Measurements from ENCODE around the gene S100A4. TPM values are rescaled to one million over a fixed set of nuclear protein-coding genes. Genes with fewer than 3 reads are reported as not detected.
"Not testable (repeated sequence)": the region's sequence is repeated elsewhere in the genome, so short reads cannot be mapped to it uniquely, and the experiment has no call there.

Gene S100A4
- total RNA-seq, 1 experiment from 2014 or later = 40.4 TPM

DNA sequence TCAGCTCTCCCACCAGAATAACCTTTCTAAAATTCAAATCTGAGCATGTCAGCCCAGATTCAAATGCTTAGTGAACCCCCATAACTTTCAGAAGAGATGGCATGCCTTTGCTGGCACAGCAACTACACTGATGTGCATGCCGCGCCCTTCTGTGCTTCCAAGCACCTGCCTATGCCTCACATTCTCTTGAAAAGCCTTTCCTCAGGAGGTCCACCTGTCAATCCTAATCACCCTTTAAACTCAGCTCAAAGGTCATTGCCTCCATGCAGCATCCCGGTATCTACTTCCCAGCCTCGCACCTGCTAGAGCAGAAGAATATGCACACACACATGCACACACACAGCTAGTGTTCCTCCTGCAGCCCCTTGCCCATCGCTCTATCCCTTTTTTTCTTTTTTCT is 25.3 kb upstream of the S100A4 start:
- DNase-seq (ENCODE audit: low read depth) = no peak

DNA sequence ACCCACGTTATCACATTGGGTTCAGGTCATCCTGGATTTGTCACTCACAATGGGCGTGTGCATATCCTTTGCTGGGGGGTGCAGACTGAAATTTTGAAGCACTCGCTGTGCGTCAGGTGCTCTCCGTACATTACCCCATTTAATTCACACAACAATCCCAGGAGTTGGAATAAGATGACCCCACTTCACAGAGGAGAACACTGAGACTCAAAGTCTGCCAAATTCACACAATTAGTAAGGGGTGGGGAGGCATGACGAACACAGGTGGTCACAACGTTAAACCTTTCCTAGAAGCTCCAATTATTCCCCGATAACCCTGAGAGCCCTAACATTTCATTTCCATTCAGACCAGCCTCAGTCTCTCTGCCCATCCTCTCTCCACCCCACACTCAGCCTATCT is 23.9 kb upstream of the S100A4 start:
- in situ Hi-C loops (cut with HindIII; ENCODE audit: low pct_unique_long_range_greater_than_20kb, low sequenced_read_pairs) = no loop called here
- no peak for DNase-seq (ENCODE audit: low read depth)

More for the DNA sequence above, 25.3 kb upstream of the S100A4 start:
- in situ Hi-C loops (cut with HindIII; ENCODE audit: low pct_unique_long_range_greater_than_20kb, low sequenced_read_pairs) = no loop called here

DNA sequence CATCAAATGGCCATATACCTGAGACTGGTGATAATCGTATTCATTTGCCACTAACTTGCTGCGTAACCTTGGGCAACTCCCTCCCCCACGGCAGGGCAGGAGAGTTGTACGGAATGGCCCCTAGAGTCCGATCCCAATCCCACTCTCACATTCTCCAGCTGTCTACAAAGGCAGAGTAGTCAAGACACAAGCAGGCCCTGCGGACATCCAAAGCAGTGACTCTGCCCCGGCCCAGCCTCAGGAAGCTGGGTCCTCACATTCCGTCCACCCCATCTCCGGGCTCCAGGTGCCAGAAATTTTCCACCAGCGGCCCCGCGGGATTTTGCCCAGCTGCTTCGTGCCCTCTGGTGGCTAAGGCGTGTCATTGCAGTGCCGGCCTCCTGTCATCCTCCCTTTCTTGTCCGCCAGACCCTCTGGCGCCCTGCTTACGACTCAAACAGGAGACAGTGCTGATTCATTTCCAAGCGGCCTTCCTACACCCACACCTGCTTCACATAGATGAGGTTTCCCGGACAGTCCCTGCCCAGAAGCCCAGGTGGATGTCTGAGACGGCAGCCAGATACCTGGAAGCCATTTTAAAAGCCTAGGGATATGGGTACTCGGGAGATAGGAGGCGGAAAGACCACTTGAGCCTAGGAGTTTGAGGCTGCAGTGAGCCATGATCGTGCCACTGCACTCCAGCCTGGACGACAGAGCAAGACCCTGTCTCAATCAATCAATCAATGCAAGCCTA is 22.9 kb upstream of the S100A4 start:
- in situ Hi-C loops (cut with HindIII; ENCODE audit: low pct_unique_long_range_greater_than_20kb, low sequenced_read_pairs) = no loop called here
- peak; percentile 96 for DNase-seq (ENCODE audit: low read depth)

DNA sequence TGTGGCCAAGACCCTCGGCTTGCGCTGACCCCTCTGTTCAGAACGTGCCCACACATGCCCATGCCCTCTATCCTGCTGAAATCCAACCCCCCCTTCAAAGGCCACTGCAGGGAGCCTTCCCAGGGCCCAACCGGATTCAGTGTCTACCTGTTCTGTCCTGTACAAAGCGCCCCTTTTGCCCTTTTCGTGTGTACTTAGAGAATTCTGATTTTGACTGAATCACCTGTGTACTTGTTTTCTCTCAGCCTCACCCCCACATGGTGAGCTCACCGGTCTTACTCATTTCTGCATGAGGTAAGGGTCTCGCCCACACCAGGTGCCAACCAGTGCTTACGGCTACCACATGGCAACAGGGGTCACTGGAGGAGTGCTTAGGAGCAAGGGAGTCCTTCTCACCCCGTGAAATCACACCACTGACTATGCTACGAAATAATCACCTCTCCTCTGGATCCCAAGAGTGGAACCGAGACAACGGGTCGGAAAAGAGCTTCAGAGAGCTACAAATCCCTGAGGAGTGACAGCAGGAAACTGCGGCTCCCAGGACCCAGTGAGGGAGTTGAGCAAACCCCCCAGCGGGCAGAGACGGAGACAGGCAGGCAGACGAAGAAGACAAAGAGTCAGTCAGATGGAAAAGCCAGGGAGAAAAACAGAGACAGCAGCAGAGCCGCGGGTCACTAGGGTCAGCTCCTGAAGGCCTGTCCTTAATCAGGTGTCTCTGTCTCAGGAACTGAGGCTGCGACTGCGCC is 22.2 kb upstream of the S100A4 start:
- in situ Hi-C loops (cut with HindIII; ENCODE audit: low pct_unique_long_range_greater_than_20kb, low sequenced_read_pairs) = no loop called here
- no peak for DNase-seq (ENCODE audit: low read depth)

DNA sequence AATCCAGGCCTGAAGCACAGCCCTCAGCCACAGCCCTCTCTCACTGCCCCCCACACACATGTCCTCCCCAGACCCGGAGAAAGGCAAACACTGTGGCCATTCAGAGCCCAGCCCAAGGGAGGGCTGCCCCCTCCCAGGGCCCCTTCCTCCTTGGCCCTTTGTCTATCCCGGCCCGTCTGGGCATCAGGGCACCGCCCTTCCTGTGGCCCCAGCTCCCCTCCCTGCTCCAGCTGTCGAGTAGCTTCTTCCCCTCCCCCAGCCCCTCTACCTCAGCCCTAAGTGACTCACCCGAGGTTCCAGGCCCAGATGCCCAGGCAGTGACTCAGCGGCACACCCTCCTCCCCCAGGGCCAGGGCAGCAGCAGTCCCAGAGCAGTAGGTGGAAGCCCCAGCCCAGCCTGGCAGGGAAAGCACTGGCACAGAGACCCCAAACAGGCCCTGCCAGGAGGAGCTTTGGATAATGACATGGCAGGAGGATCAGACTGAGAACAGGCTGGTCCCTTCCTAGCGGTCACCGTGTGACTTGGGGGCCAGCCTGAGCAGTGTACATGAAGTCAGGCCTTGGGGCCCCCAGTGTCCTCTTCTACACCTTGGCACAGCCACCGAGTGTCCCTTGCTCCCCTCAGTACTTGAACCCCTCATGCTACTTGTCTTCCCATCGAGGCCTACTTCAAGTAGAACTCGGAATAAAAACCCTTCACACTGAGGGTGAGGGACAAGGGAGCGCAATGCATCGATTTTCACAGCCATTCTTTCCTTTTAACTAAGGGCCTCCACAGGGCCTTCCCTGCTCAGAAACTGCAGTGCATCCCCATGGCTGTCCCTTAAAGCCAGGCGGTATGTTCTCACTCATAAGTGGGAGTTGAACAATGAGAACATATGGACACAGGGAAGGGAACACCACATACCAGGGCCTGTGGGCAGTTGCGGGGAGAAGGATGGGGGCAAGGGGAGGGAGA is 21.1 kb upstream of the S100A4 start:
- DNase-seq (ENCODE audit: low read depth) = peak; percentile 99
- in situ Hi-C loops (cut with HindIII; ENCODE audit: low pct_unique_long_range_greater_than_20kb, low sequenced_read_pairs) = no loop called here

DNA sequence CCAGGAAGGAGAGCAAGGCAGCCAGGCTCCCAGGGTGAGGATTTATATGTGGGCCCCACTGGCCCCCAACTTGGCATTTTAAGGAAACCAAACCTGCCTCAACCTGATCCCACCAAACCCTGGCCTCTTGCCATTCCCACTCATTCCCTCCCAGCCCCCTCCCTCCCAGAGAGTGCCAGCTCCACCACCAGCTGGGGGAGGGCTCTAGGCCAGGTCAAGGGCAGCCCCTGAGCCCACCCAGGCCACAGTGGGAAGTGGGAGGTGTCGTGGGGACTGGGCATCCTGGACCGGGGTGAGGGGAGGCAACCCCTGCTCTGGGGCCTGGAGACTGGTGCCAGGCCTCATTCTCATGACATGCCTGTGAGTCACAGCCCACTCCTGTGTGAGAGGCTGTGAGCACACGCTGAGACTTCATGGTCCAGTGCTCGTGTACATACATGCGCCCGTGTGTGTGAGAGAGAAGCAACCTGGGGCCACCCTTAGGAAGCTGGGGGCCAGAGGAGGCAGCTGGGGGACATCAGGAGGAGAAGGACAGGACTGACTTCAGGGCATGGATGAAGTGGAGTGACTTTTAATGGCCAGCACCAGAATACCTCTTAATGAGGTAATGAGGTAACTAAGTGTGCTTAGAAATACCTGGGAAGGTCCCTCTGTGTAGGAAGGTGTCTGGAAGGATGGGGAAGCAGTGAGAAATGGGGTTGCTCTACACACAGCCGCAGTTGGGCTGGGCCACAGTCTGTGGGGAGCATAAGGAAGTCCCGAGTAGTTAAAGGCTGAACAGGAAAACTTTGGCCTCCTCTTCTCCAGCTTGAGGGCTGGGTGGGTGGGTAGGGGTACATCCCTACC is 20.1 kb upstream of the S100A4 start, which contains the start of gene S100A2:
TSS of gene S100A2 (minus strand) at position 316 of the 846 bp plus-strand sequence. CDS start 1,967 bp downstream, outside the sequence.
- in situ Hi-C loops (cut with HindIII; ENCODE audit: low pct_unique_long_range_greater_than_20kb, low sequenced_read_pairs) = no loop called here
- peak; percentile 93 for DNase-seq (ENCODE audit: low read depth)

DNA sequence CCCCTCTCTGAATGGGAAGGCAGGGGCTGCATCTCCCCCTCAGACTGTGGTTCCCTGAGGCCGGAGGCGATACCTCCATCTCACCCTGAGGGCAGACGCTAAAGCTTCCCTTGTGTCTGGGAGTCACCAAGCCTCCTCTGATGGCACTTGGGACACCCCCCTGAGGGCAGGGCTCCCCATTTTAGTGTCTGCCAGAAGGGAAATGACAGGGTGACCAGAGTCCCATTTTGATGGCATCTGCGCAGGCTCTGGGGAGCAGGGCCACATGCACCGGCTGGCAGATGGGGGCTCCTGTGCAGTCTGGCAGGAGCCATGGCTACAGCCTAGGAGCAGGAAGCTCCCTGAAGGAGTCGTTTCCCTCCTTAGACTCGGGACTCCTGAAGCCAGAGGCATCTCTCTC is 18.4 kb upstream of the S100A4 start:
- no peak for DNase-seq (ENCODE audit: low read depth)
- in situ Hi-C loops (cut with HindIII; ENCODE audit: low pct_unique_long_range_greater_than_20kb, low sequenced_read_pairs) = no loop called here

DNA sequence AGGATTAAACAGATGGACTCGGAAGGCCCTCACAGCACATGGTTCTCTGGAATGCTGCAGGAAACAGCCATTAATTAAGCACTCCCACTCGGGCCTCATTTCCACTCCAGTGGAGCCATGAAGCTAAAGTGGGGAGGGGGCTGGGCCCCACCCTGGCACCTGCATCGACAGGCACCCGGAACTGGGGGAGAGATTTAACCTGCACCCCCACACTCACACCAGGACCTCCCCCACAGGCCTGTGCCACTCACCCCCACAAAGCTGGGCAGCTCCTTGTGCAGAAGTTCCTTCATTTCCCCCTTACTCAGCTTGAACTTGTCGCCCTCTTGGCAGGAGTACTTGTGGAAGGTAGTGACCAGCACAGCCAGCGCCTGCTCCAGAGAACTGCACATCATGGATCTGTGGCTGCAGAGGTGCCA is 17.9 kb upstream of the S100A4 start:
- DNase-seq (ENCODE audit: low read depth) = no peak
- in situ Hi-C loops (cut with HindIII; ENCODE audit: low pct_unique_long_range_greater_than_20kb, low sequenced_read_pairs) = no loop called here

DNA sequence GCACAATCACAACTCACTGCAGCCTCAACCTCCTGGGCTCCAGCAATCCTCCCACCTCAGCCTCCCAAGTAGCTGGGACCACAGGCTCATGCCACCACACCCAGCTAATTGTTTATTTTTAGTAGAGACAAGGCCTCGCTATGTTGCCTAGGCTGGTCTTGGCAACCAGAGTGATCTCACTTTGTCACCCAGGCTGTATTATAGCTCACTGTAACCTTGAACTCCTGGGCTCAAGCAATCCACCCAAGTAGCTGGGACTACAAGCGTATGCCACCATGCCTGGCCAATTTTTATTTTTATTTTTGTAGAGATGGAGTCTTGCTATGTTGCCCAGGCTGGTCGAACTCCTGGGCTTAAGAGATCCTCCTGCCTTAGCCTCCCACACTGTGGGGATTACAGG is 16.4 kb upstream of the S100A4 start:
- in situ Hi-C loops (cut with HindIII; ENCODE audit: low pct_unique_long_range_greater_than_20kb, low sequenced_read_pairs); DNase-seq (ENCODE audit: low read depth): not testable (repeated sequence)

DNA sequence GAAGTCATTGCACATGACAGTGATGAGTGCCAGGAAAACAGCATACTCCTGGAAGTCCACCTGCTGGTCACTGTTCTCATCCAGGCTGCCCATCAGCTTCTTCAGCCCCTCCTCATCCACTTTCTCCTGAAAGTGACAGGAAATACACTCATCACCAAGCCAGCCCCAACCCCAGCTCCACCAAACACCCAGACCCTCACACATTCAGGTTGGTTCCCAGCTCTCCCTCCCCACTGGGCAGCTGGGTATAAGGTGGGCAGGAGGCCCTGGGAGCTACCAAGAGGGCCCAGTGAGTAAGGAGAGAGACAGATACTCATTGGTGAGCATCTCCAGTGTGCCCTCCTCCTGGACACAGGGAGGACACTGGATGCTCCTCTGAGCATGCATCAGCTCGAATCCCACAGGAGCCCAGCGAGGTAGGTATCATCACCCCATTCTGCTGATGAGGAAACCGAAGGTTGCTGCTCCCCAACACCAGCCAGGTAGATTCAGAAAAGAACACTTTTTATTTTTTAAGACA is 15.9 kb upstream of the S100A4 start:
- in situ Hi-C loops (cut with HindIII; ENCODE audit: low pct_unique_long_range_greater_than_20kb, low sequenced_read_pairs) = no loop called here
- no peak for DNase-seq (ENCODE audit: low read depth)

DNA sequence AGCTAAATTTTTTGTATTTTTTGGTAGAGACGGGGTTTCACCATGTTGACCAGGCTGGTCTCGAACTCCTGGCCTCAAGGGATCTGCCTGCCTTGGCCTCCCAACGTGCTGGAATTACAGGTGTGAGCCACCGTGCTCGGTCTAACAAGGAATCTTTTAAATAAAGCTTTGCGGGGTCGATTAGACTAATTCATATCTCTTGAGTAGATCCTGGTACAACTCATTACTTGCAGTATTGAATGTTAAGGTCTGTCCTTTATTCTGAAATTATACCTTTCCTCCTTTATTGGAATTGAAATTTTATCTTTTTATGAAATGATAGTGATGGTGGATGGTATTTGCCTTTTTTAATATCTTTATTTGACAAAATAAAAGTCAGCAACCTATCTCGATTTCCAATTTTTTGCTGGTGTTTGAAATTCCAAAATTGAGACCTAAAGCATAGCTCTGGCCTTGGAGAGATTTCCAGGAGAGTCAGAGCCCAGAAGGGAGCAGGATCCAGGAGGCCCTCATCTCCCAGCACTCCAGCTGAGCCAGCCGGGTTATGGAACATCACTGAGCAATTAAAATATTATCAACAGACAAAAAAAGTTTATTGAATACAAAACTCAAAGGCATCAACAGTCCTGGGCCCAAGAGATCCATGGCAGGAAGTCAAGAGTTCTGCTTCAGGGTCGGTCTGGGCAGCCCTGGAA is 15.3 kb upstream of the S100A4 start:
- in situ Hi-C loops (cut with HindIII; ENCODE audit: low pct_unique_long_range_greater_than_20kb, low sequenced_read_pairs) = no loop called here
- DNase-seq (ENCODE audit: low read depth) = no peak

DNA sequence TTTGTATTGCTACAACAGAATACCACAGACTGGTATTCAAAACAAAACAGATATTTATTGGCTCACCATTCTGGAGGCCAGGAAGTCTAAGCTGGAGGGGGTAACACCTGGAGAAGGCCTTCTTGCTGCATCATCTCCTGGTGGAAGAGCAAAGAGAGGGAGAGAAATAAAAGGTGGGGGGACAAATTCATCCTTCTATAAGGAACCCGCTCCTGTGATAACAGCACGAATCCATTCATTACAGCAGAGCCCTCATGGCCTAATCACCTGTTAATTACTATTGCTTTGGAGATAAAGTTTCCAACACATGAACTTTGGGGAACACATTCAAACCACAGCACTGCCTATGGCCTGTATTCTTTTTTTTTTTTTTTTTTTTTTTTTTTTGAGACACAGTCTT is 14.6 kb upstream of the S100A4 start:
- in situ Hi-C loops (cut with HindIII; ENCODE audit: low pct_unique_long_range_greater_than_20kb, low sequenced_read_pairs) = no loop called here
- DNase-seq (ENCODE audit: low read depth) = no peak

DNA sequence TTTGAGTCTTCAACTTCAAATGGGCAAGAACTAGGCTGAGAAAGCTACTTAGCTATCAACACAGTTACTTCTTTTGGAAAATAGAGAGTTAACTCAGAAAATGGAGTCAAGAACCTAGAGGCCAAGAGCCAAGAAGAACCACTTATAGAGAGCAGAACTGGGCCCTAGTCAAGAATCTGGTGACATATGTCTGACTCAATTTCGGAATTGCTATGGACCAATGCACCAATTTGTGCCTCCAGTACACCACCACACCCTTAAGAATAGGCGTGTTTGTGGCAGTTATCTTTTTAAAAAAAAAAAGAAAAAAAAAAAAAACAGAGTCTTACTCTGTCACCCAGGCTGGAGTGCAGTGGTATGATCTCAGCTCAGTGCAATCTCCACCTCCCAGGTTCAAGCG is 12.3 kb upstream of the S100A4 start:
- no peak for DNase-seq (ENCODE audit: low read depth)
- in situ Hi-C loops (cut with HindIII; ENCODE audit: low pct_unique_long_range_greater_than_20kb, low sequenced_read_pairs) = no loop called here

DNA sequence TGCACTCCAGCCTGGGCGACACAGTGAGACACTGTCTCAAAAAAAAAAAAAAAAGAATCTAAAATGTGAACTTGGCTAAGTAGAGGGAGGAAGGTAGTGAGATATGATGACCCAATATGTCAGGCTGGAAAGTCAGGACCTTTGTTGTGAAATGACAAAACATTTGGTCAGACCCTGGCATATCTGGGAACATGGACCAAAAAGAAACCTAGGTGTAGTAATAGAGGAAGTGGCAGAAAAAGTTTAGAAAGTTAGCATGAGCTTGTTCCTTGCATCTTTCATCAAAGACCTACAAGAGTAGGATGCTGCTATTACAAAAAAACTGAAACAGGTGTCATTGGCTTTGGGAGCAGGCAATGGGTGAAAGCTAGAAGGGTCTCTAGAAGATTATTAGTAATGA is 10.7 kb upstream of the S100A4 start:
- in situ Hi-C loops (cut with HindIII; ENCODE audit: low pct_unique_long_range_greater_than_20kb, low sequenced_read_pairs) = no loop called here
- DNase-seq (ENCODE audit: low read depth) = no peak

DNA sequence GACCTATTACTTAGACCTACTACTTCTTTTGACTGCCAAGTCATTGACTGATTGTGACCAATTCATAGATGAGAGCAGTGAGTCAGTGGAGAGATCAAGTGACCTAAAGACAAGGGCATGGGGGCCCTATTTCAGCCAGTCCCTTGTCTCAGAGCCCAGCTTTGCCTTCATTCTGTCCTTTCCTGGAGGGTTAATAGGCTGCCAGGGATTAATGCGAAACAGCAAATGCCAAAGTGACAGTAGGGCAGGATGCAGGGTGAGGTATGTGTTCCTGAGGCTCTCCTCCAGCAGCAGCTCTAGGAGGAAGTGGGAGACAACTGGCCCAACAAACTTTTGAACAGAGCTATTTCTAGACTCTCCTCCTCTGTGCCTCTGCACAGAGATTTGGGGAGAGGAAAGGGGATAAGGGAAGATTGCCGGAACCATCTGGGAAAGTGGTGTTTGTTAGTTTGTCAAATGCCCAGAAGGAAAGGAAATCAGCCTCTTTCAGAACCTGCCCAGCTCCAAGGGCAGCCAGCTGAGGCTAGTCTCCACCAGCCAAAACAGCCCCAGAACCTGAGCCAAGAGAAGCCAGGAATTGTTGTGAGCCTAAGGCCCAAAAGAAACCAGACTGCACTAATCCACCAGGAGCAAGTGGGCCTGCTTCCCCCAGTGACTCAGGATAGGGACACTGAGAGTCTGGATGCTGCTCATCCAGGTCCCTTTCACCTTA is 8.4 kb upstream of the S100A4 start:
- no peak for DNase-seq (ENCODE audit: low read depth)
- in situ Hi-C loops (cut with HindIII; ENCODE audit: low pct_unique_long_range_greater_than_20kb, low sequenced_read_pairs) = no loop called here

DNA sequence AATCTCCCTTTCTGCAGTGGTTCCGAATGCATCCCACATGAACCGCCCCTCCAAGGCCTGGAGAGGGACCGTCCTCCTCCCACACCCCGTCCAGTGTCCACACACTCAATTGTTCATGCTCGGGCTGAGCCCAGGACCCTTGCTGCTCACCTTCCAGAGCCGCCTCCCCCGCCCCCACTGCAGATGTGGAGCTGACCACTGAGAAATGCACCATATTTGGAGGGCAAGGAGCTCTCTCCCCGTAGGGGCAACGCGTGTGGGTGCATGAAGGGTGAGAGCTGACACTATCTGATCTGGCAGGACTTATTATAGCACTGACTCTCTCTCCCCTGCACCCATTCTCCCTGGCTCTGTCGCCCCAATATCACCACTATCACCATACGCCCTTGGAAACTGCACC is 7.5 kb upstream of the S100A4 start:
- in situ Hi-C loops (cut with HindIII; ENCODE audit: low pct_unique_long_range_greater_than_20kb, low sequenced_read_pairs) = no loop called here
- no peak for DNase-seq (ENCODE audit: low read depth)

DNA sequence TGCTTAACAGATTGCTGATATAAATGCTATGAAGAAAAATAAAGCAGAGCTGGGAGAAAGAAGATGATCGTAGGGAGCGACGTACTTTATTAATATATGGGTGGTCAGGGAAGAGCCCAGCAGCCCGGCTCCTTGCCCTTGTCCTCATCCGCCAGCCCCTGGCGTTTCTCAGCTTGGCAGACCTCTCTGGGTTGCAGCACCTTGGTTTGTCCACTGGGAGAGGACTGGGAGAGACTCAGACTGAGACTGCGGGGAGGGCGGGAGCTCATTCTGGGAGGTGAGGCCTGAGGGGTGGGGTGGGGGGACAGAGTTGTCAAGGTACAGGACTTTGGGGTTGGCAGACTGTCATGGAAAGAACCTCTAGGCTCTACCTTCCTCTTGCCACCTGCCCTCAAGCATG is 6.7 kb upstream of the S100A4 start:
- DNase-seq (ENCODE audit: low read depth) = no peak
- in situ Hi-C loops (cut with HindIII; ENCODE audit: low pct_unique_long_range_greater_than_20kb, low sequenced_read_pairs) = no loop called here
